Right cardiac atrium (tissue), 5 donors: ENCODE data around the gene KCNK15. TPM values are rescaled to one million over a fixed set of nuclear protein-coding genes. Genes with fewer than 3 reads are reported as not detected.

Experiments used
- ATAC-seq, 2 donors: fragments of 200-7000 bp; cut with Tn5 transposase; one replicate each; pipeline versions ENCODE4 v1.8.0 to v1.9.1; 2020; ENCODE audit warnings: moderate library complexity in 2 of 2, mild to moderate bottlenecking in 1 of 2
- DNase-seq, 3 donors: peaks; one replicate each; pipeline ENCODE4 v3.0.0-alpha.2; 2020
- H3K27ac ChIP-seq: one replicate; pipeline ENCODE4 v1.5.1; 2013; ENCODE audit warnings: mild to moderate bottlenecking, low read length, control low read depth, moderate library complexity
- H3K27me3 ChIP-seq: one replicate; pipeline ENCODE4 v1.6.1; 2013; ENCODE audit not compliant: control insufficient read depth, insufficient read depth
- H3K4me1 ChIP-seq: one replicate; pipeline ENCODE4 v1.6.1; 2013; ENCODE audit warnings: low read length; ENCODE audit not compliant: control insufficient read depth, insufficient read depth
- H3K4me3 ChIP-seq: one replicate; pipeline ENCODE4 v1.5.1; 2013; ENCODE audit warnings: low read length, control low read depth
- H3K9me3 ChIP-seq: one replicate; pipeline ENCODE4 v1.6.1; 2013; ENCODE audit warnings: low read length; ENCODE audit not compliant: control insufficient read depth
- WGBS: extraction: QIAGEN DNeasy Blood & Tissue Kit; methylation state at CpG from one replicate; pipeline ENCODE4 v1.1.7; 2013; 5-methylcytosine and 5-hydroxymethylcytosine counted together
- intact Hi-C, 4 donors: fragments of 100-400 bp; cut with DNase I; formaldehyde crosslinking; loops; one replicate each; pipeline versions ENCODE4 v1.11.0 to v1.14.0; 2022 to 2023
- polyA plus RNA-seq: library from polyadenylated mRNA; stranded (reverse); fragments of 200-250 nt; gene quantifications from one replicate; pipeline ENCODE4 v1.2.3, GENCODE V29; 2013
- total RNA-seq, 4 donors: library from RNA; stranded (reverse); fragmentation: NEBNext Ultra II Directional; extraction: Animal tissue kit (Norgen Biotek cat#: 25700); gene quantifications; one replicate each; pipeline ENCODE4 v1.2.1, GENCODE V29; 2021
- donor health status: healthy with polysubstance abuse.
- donor health status: DM: no; HTN: yes; CAD: no.
- donor health status: DM: no; HTN: no; CAD: no.
- donor health status: DM: no; HTN: yes; CAD: no; lungs with severe emphysema.
- donor health status: DM: yes; HTN: yes; CAD: no.

KCNK15 gene
- total and polyA plus RNA-seq, 5 donors = 0.65 to 1.3 (median 1.0) TPM

DNA sequence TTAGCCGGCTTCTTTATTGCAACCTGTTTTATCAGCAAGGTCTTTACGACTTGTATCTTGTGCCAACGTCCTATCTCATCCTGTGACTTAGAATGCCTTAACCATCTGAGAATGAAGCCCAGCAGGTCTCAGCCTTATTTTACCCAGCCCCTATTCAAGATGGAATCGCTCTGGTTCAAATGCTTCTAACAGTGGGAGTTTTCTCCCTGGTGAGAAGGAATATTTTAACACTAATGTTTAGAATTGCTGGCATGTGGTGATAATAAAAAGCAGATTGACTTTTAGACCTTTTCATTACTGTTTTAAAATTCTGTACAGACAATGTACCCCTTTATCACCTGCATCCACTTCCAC lies 9.9 kb upstream of the KCNK15 start:
- no peaks in the 10 kb centered on the region for H3K9me3 ChIP-seq
- H3K27me3 ChIP-seq = no peaks in the 10 kb centered on the region
- H3K27ac ChIP-seq = peak overlapping the region; percentile 53
- ATAC-seq (no peak), DNase-seq (no peak)
- intact Hi-C loops = loop anchor here in 1 of 4 donors (10.0 kb wide), 2 partner anchors 351 to 521 kb away; partner anchors contain the start of gene OSER1
- H3K4me1 ChIP-seq = no peaks in the 10 kb centered on the region
- H3K4me3 ChIP-seq = no peak overlapping the region
- 88% methylated on average over 4 of the region's 4 CpGs for WGBS

DNA sequence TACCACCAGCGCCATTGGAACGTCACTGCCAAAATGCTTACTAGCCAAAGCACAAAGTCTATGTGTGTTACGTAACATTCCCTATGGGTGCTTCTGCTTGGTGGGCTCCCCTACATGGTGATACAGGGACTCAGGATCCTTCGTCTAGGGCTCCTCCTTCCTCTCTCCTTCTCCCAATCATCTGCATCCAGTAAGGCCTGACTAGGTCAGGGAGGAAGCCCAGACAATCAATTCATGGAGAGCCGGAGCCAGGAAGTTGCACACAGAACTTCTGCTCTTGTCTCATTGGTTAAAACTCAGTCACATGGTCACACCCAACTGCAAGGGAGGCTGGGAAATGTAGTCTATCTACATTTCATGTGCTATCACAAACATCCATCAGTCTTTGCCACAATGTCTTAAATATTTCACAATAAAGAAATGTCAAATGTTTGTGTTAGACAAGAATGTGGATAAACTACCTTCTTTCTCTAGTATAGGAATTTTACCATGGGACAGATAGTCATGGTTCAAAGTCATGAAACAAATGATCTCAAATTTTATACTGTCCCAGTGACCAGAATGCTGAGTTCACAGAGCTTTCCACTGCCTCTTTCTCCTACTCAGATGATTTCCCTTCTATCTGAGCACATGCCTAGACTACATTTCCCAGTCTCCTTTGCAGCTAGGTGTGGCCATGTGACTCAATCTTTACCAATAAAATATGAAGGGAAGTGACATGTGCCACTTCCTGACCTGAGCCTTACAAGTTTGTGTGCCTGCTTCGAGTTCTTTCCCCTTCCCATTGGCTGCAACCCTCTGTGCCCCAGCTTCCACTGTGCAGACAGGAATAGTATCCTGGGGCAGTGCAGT lies 9.3 kb upstream of the KCNK15 start:
- intact Hi-C loops = loop anchor here in 1 of 4 donors (10.0 kb wide), 2 partner anchors 352 to 522 kb away; partner anchors contain the start of gene OSER1
- ATAC-seq (peak; percentile 79 to 82), DNase-seq (peak in 2 of 3 donors; percentile 62 to 81)
- H3K27ac ChIP-seq = peak overlapping the region; percentile 53
- H3K4me1 ChIP-seq = no peaks in the 10 kb centered on the region
- 36% methylated on average over 6 of the region's 6 CpGs for whole genome bisulfite sequencing
- H3K4me3 ChIP-seq = no peak overlapping the region
- H3K27me3 ChIP-seq = no peaks in the 10 kb centered on the region
- no peaks in the 10 kb centered on the region for H3K9me3 ChIP-seq

DNA sequence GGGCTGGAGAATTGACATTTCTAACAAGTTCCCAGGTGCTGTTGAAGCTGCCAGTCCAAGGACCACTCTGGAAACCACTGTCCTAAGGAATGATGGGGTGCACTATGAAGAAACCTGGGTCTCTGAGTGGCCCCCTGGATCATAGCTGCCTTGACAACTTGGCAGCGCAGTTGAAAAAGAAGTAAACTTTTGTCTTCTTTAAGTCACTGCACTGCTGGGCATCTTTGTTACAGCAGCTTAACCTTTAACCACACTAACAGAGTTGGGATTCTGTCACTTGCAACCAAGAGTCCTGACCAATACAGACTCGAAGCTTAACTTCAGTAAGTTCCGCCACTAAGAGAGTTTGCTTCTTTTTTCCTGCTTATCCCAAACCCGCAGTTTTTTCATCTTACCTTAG lies 8.5 kb upstream of the KCNK15 start:
- intact Hi-C loops = loop anchor here in 1 of 4 donors (10.0 kb wide), 2 partner anchors 352 to 522 kb away; partner anchors contain the start of gene OSER1
- WGBS = 96% methylated on average over 4 of the region's 4 CpGs
- H3K4me3 ChIP-seq = no peak overlapping the region
- no peak overlapping the region for H3K27ac ChIP-seq
- DNase-seq (no peak), ATAC-seq (no peak)
- no peaks in the 10 kb centered on the region for H3K4me1 ChIP-seq
- H3K27me3 ChIP-seq = no peaks in the 10 kb centered on the region
- H3K9me3 ChIP-seq = no peaks in the 10 kb centered on the region

DNA sequence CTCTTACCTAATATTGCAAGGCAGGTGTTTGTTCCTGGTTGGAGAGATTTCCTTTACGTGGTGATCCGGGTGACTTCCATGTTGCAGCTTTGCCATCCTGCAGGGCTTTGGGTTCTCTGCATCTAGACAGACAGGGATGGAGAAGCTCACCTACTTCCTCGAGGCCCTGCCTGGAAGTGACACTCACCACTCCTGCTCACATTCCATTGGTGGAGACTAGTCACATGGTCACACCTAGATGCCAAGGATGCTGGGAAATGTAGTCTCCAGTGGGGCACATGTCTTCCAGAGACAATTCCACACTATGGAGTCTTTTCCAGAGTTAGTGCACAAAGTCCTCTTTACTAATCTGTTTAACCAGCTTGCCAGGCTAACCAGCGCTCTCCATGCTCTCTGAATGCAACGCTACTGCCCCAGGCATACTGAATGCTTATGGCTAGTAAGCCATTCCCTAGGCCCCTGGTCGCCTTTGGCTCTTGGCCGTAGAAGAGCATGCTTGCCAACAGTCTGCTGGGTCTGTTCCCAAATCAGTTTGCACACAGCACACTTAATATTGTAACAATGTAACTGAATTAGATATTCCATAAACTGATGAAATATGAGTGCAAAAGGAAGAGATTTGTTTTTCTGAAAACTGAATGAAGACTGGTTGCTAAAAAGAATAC lies 6.7 kb upstream of the KCNK15 start:
- peak in 2 of 3 donors; percentile 59 to 77 for DNase-seq
- intact Hi-C loops = loop anchor here in 1 of 4 donors (10.0 kb wide), 2 partner anchors 354 to 524 kb away; partner anchors contain the start of gene OSER1
- ATAC-seq = peak; percentile 76 to 83
- WGBS = 65% methylated on average over 7 of the region's 7 CpGs
- H3K4me3 ChIP-seq = no peak overlapping the region
- H3K27ac ChIP-seq = no peak overlapping the region
- H3K9me3 ChIP-seq = no peaks in the 10 kb centered on the region
- no peaks in the 10 kb centered on the region for H3K27me3 ChIP-seq
- no peaks in the 10 kb centered on the region for H3K4me1 ChIP-seq

DNA sequence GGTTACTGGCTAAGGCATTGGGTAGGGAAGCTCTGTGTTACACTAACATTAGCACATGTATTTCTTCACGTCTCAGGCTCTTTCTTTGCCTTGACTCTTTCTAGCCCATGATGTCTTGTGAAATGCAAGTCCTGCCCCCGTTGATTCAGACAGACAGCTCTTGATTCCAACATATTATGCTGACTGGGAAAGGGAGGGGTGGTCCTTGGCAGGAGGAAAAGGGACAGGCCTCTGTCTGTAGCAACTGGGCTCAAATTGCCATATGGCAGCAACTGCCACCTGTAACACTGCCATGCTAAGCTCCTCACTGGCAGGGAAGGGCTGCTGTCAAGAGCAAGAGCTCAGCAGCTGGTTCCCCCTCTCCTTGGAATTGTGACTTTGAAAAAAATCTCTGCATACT lies 5.7 kb upstream of the KCNK15 start:
- Histone ChIP-seq H3K4me1 (no peaks in the 10 kb centered on the region), H3K27me3 (no peaks in the 10 kb centered on the region), H3K27ac (no peak overlapping the region), H3K9me3 (no peaks in the 10 kb centered on the region), H3K4me3 (no peak overlapping the region)
- peak in 1 of 3 donors; percentile 32 for DNase-seq
- intact Hi-C loops = loop anchor here in 1 of 4 donors (10.0 kb wide), 2 partner anchors 355 to 525 kb away; partner anchors contain the start of gene OSER1
- no peak for ATAC-seq
- WGBS = 44% methylated on average over 2 of the region's 2 CpGs

DNA sequence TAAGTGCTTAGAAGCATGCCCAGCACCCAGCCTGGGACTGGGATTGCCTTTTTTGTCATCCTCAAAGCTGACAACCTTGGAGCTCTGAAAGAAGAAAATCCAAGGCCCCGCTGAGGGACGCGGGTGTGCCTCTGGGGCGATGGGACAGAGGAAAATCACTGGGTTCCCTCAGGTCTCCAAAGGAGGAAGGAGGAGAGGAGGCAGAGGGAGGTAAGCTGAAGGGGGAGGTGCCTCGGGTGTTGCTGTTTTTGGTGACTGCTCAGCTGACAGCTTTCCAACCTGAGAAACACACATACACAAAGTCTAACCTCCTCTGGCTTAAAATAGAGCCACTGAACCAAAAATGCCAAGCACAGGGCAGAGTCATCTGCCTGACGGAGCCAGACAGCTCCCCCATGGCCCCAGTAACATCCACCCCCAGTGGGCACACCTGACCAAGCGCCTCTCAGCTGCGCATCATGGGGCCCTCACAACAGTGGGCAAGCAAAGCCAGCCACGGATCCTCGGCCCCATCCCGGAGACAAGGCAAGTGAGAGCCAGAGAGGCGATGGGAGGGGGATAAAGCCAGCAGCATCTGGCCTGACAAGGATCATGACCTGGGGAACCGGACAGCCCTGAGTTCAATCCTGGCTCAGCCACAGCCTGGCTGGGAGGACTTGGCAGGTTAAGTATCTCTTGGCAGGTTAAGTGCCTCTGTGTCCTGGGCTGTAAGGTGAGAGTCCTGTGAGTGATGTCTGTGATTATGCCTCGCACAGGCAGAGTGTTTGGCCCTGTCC lies 3.2 kb upstream of the KCNK15 start:
- no peak overlapping the region for H3K27ac ChIP-seq
- no peaks in the 10 kb centered on the region for H3K27me3 ChIP-seq
- intact Hi-C loops = no loop called here
- no peak overlapping the region for H3K4me3 ChIP-seq
- DNase-seq (peak in 1 of 3 donors; percentile 40), ATAC-seq (no peak)
- WGBS = 75% methylated on average over 14 of the region's 14 CpGs
- no peaks in the 10 kb centered on the region for H3K4me1 ChIP-seq
- no peaks in the 10 kb centered on the region for H3K9me3 ChIP-seq

DNA sequence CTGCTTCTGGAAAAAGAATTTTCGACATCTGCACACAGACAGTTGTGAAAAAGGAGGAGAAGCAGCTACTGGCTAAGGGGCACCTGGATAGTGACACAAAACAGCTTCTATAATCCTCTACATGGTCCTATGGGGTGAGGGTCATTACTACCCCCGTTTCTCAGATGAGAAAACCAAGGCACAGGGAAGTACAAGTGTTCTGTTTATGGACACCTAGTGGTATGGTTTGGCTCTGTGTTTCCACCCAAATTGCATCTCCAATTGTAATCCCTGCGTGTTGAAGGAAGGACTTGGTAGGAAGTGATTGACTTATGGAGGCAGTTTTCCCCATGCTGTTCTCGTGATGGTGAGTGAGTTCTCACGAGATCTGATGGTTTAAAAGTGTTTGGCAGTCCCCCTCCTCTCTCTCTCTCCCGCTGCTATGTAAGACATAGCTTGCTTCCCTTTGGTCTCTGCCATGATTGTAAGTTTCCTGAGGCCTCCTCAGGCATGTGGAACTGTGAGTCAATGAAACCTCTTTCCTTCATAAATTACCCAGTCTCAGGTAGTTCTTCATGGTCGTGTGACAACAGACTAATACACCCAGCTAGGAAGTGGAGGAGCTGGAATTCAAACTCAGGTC lies 2.5 kb upstream of the KCNK15 start:
- Histone ChIP-seq H3K4me1 (no peaks in the 10 kb centered on the region), H3K27ac (no peak overlapping the region), H3K4me3 (no peak overlapping the region), H3K27me3 (no peaks in the 10 kb centered on the region), H3K9me3 (no peaks in the 10 kb centered on the region)
- WGBS = 71% methylated on average over 7 of the region's 7 CpGs
- ATAC-seq (no peak), DNase-seq (no peak)
- intact Hi-C loops = no loop called here

DNA sequence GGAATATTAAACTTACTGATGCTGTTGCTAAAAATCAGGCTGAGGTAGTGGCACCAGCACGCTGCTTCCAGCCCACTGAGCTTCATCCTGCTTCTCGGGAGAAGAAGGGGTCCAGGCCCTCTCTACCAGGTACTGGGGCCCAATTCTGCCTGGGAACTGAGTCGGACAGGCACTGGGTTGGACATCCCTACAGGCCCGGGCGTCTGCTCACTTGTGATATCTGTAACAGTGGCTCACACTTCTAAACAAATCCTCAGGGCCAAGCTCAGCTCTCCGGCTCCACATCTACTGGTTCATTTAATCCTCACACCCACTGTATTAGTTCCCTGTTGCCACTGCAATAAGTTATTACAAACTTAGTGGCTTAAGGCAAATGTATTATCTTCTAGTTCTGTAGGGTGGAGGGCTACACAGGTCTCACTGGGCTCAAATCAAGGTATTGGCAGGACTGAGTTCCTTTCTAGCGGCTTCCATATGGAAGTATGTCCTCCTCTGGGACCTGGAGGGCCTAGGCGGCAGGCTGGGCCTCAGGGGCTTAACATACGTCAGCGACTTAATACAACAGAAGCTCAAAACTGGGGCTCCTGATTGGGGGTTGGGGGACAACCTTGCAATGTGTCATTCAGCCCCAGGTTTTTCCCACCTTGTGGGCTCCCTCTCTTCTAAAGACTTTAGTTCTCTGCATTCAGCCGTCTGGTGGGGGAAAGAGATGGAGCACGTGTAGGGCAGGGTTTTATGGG lies 1.6 kb upstream of the KCNK15 start:
- no peak overlapping the region for H3K27ac ChIP-seq
- no peaks in the 10 kb centered on the region for H3K4me1 ChIP-seq
- no peaks in the 10 kb centered on the region for H3K27me3 ChIP-seq
- ATAC-seq (no peak), DNase-seq (peak in 1 of 3 donors; percentile 15)
- intact Hi-C loops = no loop called here
- 90% methylated on average over 12 of the region's 12 CpGs for WGBS
- no peaks in the 10 kb centered on the region for H3K9me3 ChIP-seq
- H3K4me3 ChIP-seq = no peak overlapping the region

DNA sequence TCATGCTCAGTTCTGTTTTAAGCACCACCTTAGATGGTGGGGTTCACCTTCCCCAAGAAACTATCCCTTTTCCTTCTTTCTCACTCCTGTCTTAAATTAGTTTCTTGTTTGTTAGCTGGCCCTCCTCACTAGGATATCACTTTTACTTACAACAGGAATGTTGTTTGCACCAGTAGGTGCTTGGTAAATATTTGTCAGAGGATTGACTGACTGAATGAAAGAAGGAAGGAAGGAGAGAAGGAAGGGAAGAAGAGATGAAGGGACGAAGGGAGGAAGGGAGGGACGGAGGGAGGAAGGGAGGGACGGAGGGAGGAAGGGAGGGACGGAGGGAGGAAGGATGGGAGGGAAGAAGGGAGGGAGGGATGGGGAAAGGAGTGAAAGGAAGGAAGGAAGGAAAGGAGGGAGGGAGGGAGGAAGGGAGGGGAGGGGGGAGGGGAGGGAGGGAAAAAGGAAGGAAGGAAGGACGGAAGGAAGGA lies 505 bp upstream of the KCNK15 start:
- H3K9me3 ChIP-seq = no peaks in the 10 kb centered on the region
- H3K27ac ChIP-seq = no peak overlapping the region
- intact Hi-C loops = loop anchor here in 2 of 4 donors (5.0 kb wide), 1 partner anchor 122 kb away; no protein-coding TSS in a partner anchor
- peak overlapping the region; percentile 45 for H3K4me3 ChIP-seq
- H3K4me1 ChIP-seq = peaks cover under 1% of the 10 kb centered on the region
- DNase-seq = no peak
- no peaks in the 10 kb centered on the region for H3K27me3 ChIP-seq
- peak in 1 of 2 donors; percentile 1 for ATAC-seq
- WGBS = 26% methylated on average over 5 of the region's 5 CpGs
